SJSA1 (cell line): ENCODE results near the gene TGFBR2. TPM values are rescaled to one million over a fixed set of nuclear protein-coding genes. Genes with fewer than 3 reads are reported as not detected.

Experiments
- DNase-seq, 2 experiments: peaks; one replicate each; pipeline ENCODE4 v3.0.0-alpha.2; 2015 to 2020; ENCODE audit warnings: low spot score in 2 of 2, low read depth in 1 of 2
- H3K27ac ChIP-seq: fragments of 250-450 bp; sonication (Bioruptor Pico); 2 replicates; pipeline ENCODE4 v1.5.1; 2020; ENCODE audit warnings: mild to moderate bottlenecking, moderate library complexity
- H3K27me3 ChIP-seq: fragments of 250-450 bp; sonication (Bioruptor Pico); replicated peaks from 2 replicates; pipeline ENCODE4 v1.5.1; 2020; ENCODE audit warnings: mild to moderate bottlenecking, moderate library complexity
- H3K36me3 ChIP-seq: fragments of 250-450 bp; sonication (Bioruptor Pico); 2 replicates; pipeline ENCODE4 v1.5.1; 2020; ENCODE audit warnings: mild to moderate bottlenecking
- H3K4me1 ChIP-seq: fragments of 250-450 bp; sonication (Bioruptor Pico); replicated peaks from 2 replicates; pipeline ENCODE4 v1.6.1; 2021; ENCODE audit warnings: mild to moderate bottlenecking
- H3K4me3 ChIP-seq: fragments of 250-450 bp; sonication (Bioruptor Pico); 2 replicates; pipeline ENCODE4 v1.5.1; 2020; ENCODE audit warnings: mild to moderate bottlenecking
- H3K9me3 ChIP-seq: fragments of 250-450 bp; sonication (Bioruptor Pico); replicated peaks from 2 replicates; pipeline ENCODE4 v1.5.1; 2020; ENCODE audit warnings: mild to moderate bottlenecking
- total RNA-seq: library from RNA; depleted of rRNA; stranded (reverse); fragments of >200 nt; shearing (Covaris generic); gene quantifications from 2 replicates; pipeline ENCODE4 v1.2.3, GENCODE V29; 2014

TGFBR2 gene
- total RNA-seq, 1 experiment from 2014 or later: 44.6 TPM

DNA sequence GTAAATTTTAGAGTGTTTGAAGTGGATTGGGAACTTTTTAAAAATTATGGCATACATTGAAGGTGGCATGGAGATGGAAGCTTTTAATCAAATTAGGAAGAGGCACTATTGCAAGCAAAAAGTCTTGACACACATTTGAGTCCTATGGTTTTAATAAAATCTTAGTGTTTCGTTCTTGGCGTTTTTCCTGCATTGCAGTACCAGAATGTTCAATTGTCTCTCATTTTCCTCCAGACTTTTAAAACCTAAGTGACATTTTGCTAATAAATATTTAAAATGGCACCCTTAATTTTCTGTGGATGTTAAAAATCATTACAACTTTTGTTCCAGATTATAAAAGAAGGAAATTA lies 2.2 kb downstream of the TGFBR2 start:
- H3K9me3 ChIP-seq: no peaks in the 10 kb centered on the region
- peaks cover 50% of the 10 kb centered on the region for H3K4me1 ChIP-seq
- no peaks in the 10 kb centered on the region for H3K27me3 ChIP-seq
- DNase-seq: no peak
- H3K27ac ChIP-seq: no peak overlapping the region
- no peak overlapping the region for H3K4me3 ChIP-seq
- peaks cover 6% of the 10 kb centered on the region for H3K36me3 ChIP-seq

DNA sequence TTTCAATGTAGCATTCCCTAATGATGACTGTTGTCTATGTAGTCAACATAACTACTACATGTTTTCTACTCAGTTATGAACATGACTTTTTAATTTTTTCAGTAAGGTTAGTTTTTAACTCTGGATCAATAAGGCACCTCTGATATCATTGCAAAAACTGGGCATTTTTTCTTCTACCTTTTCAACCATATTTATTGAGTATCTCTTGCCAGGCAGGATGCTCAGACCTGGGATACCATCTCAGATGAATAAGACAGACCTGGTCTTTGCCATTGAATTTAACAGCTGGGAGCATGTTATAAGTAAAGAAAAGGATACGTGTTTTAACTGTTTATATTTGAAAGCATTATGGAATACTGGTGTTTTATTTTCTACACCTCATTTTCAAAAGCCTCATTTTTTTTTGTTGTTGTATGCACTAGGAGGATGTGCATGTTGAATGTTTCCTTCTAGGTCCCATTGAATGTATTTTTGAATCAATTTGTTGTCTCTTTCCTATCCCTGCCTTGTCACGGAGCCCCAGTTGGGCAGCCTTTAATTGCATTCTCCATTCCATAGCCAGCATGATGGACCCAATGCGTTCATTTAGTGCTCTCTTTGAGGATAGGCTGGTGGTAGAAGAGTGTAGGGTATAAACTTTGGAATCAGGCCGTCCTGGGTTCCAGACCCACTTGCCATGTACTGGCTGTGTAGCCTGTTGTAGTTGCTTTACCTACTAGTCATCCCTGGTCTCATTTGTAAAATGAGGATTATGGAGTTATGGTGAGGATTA lies 3.7 kb downstream of the TGFBR2 start:
- Histone ChIP-seq H3K36me3 (peaks cover 6% of the 10 kb centered on the region), H3K4me3 (no peak overlapping the region), H3K4me1 (peaks cover 47% of the 10 kb centered on the region), H3K27me3 (no peaks in the 10 kb centered on the region), H3K27ac (no peak overlapping the region), H3K9me3 (no peaks in the 10 kb centered on the region)
- DNase-seq: no peak

DNA sequence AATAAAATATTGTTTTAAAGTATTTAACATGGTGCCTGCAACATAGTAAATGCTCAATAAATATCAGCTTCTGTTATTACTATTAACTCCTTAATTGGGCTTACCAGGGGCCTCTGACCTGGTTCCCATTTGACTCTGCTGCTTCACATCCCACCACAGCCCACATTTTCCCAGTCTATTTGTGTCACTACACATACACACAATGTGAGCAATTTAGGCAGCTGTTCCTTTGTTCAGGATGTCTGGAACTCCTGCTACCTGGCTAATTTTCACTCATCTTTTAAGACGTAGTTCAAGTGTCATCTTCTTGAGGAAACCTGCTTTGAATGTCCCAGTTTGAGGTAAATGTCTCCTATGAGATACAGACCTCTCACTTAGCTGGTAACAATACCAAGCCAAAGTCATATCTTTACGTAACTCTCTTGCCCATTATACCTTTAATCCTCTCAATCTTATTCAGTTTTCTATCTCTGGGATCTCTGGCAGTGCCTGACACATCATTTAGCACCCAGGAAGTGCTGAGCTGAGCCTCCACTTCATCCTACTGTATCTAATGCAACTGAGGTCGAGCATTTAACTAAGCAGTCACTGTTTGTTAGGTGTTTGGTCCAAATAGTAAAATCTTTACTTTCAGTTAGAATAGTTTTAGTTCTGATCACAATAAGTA lies 4.4 kb downstream of the TGFBR2 start:
- H3K27ac ChIP-seq: no peak overlapping the region
- no peak for DNase-seq
- H3K9me3 ChIP-seq: no peaks in the 10 kb centered on the region
- H3K4me3 ChIP-seq: no peak overlapping the region
- H3K4me1 ChIP-seq: peaks cover 47% of the 10 kb centered on the region
- no peaks in the 10 kb centered on the region for H3K27me3 ChIP-seq
- H3K36me3 ChIP-seq: peaks cover 6% of the 10 kb centered on the region

DNA sequence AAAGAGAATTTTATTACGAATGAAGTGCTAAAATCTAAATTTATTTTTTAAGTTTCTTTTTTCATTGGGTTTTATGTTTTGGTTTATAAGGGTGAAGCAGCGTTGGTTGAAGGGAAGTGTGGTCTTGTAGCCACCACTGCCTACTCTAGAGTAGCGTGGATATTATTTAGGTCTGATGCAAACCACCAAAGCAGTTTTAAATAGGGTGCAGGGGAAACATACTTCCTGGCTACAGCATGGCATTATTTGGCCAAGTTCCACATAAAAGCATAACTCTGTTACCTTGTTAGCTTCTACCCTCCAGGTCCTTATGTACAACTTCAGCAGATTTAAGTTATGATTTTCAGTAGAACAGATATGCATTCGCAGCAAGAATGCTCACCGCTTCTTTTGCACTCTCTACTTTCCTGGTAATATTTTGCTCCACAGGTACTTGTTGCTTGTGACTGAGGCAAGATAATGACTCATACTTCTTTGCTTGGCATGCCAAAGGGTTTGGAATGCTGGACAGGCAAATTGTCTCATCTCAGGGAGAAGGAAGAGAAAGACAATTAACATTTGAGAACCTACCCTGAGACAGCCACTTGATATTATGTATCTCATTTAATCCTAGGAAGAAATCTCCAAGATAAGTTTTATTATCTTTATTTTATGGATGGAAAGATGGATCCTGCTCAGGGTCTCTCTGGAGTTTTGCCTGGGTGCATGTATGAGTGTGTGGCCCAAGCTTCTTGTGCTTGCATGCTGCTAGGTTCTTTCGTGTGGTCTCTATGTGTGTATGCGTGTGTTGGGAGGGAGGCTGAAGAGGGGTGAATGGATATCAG lies 5.4 kb downstream of the TGFBR2 start:
- Histone ChIP-seq H3K27ac (0 out of 2 replicates have a peak overlapping the region, but pooled peaks have one; percentile 10), H3K4me3 (no peak overlapping the region), H3K9me3 (no peaks in the 10 kb centered on the region), H3K36me3 (peaks cover 3% of the 10 kb centered on the region), H3K4me1 (peaks cover 55% of the 10 kb centered on the region), H3K27me3 (no peaks in the 10 kb centered on the region)
- DNase-seq: peak in 1 of 2 experiments; percentile 51

DNA sequence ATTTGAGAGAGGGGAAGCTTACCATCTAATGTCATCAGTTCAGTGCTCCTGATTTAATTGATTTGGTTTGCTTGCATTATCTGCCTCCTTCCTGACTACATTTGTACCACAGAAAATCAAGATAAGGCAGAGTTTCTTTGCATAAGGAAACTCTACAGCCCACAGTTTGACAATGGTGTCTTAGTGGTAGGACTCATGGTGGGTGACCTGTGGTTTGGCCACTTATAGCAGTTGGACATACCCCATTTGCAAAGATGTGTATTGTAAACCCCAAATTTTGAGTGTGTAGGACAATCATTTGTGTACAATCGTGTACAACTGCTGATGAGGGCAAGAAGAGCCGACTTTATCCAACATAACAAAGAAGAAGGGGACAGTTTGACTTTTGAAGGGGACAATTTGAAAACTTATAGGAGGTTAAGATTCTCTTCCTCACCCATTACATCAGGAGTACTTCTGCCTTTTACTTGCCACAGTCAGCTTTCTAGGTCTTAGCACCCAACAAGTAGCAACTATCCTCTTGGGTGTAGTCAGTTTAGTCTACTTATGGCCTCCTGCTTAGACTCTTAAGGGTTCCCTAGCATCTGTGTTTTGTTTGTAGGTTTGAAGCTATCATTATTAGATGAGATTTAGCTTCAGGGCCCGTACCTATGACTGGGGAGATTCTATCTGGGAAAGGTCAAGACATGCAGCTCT lies 6.2 kb downstream of the TGFBR2 start:
- peaks cover 55% of the 10 kb centered on the region for H3K4me1 ChIP-seq
- no peak overlapping the region for H3K4me3 ChIP-seq
- no peak overlapping the region for H3K27ac ChIP-seq
- H3K36me3 ChIP-seq: peaks cover 1% of the 10 kb centered on the region; the same call in 1 of the 2 replicates
- DNase-seq: no peak
- no peaks in the 10 kb centered on the region for H3K27me3 ChIP-seq
- no peaks in the 10 kb centered on the region for H3K9me3 ChIP-seq

DNA sequence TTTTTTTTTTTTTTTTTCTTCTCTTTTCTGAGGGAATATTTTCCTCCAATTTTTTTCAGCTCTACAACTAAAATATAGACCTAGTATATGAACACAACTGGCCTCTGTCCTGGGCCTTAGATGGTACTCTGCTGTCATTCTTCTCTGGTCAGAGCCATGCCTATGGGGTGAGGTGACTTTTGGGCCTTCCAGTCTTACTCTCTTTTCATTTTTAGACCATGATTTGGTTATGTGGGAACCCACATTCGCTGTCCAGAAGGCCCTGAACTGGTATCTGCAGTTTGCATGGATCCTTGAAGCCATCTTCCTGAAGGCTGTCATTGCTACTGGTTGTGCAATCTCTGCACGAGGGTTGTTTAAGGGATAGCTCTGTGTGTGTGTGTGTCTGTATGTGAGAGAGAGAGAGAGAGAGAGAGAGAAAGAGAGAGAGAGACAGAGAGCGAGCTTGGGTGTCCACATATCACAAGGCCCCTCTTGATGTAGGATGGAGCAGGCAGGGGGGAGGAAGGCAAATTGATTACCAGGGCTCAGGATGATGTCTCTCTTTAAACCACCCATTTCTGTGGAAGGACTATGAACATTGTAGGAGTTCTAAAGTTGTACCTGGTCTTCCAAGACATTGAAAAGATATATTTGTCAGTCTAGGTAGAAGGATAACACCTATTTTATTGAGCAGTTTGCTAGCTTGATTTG lies 6.9 kb downstream of the TGFBR2 start:
- Histone ChIP-seq H3K27ac (no peak overlapping the region), H3K27me3 (no peaks in the 10 kb centered on the region), H3K9me3 (no peaks in the 10 kb centered on the region), H3K36me3 (peaks cover 5% of the 10 kb centered on the region; the same call in 1 of the 2 replicates), H3K4me3 (no peak overlapping the region), H3K4me1 (peaks cover 51% of the 10 kb centered on the region)
- DNase-seq: no peak

DNA sequence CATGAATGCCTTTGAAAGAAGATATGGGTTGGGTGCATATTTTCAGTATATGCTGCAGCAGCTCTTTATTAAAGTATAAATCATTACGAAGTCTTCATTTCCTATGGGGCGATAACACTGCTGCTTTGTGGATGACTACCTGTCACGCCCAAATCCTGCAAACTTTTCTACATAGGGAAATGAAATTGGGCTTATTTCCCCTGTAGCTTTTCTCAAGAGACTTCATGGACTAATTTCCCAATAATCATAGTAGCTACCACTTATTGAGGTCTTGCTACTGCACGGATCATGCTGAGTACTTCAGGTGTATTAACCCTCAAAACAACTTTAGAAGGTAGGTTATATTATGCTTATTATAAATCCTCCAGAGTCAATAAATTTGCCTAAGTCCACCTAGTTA lies 8.0 kb downstream of the TGFBR2 start:
- H3K4me3 ChIP-seq: no peak overlapping the region
- peak overlapping the region; percentile 14; the same call in 1 of the 2 replicates for H3K27ac ChIP-seq
- H3K9me3 ChIP-seq: no peaks in the 10 kb centered on the region
- no peaks in the 10 kb centered on the region for H3K27me3 ChIP-seq
- H3K4me1 ChIP-seq: peaks cover 45% of the 10 kb centered on the region
- H3K36me3 ChIP-seq: peaks cover 7% of the 10 kb centered on the region; the same call in 1 of the 2 replicates
- DNase-seq: no peak

DNA sequence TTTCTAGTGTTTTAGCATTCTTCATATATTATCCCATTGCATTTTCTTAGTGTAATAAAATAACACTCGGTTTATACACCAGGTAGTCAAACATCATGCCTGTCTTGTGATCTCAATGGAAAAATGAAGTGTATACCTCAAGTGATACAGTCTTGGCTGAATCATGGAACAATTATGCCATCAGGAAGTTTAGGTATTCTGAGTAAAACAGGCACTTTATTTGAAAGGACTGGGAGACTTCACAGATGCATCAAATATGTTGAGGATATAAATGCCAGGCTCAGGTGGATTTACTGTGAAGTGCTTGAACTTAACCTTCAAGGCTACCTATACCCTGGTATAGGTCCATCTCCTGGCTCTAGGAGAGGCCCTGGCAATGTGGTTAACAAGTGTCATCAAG lies 8.5 kb downstream of the TGFBR2 start:
- peaks cover 45% of the 10 kb centered on the region for H3K4me1 ChIP-seq
- H3K4me3 ChIP-seq: no peak overlapping the region
- no peaks in the 10 kb centered on the region for H3K9me3 ChIP-seq
- DNase-seq: no peak
- H3K27me3 ChIP-seq: no peaks in the 10 kb centered on the region
- peaks cover 7% of the 10 kb centered on the region; the same call in 1 of the 2 replicates for H3K36me3 ChIP-seq
- H3K27ac ChIP-seq: peak overlapping the region; percentile 14; the same call in 1 of the 2 replicates

DNA sequence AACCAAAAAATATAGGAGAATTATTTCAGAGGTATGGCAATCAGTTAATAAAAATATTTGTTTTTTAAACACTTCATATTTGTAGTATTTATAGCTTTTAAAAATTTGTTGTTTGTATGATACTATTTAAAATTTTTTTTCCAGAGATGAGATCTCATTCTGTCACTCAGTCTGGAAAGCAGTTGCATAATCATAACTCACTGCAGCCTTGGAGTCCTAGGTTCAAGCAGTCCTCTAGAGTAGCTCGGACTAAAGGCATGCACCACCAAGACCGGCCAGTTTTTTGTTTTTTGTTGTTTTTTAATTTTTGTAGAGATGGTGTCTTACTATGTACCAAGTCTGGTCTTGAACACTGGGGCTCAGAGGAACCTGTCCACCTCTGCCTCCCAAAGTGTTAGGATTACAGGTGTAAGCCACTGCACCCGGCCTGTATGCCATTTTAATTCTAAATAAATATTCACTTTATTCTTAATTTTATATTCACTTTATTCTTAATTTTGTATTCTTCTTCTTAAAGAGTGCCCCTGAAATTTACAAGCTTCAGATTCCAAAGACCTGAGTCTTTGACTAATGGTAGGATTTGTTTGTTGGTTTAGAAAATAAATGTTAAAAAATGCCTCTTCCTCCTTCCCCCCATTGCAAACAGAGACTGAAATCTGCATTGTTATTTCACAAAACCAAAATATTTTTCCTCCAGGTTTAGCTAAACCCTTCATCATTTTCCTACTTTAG lies 9.4 kb downstream of the TGFBR2 start:
- Histone ChIP-seq H3K9me3 (no peaks in the 10 kb centered on the region), H3K4me1 (peaks cover 51% of the 10 kb centered on the region), H3K27me3 (no peaks in the 10 kb centered on the region), H3K36me3 (peaks cover 7% of the 10 kb centered on the region; the same call in 1 of the 2 replicates), H3K27ac (peak overlapping the region; percentile 46), H3K4me3 (no peak overlapping the region)
- DNase-seq: peak in 1 of 2 experiments; percentile 52

DNA sequence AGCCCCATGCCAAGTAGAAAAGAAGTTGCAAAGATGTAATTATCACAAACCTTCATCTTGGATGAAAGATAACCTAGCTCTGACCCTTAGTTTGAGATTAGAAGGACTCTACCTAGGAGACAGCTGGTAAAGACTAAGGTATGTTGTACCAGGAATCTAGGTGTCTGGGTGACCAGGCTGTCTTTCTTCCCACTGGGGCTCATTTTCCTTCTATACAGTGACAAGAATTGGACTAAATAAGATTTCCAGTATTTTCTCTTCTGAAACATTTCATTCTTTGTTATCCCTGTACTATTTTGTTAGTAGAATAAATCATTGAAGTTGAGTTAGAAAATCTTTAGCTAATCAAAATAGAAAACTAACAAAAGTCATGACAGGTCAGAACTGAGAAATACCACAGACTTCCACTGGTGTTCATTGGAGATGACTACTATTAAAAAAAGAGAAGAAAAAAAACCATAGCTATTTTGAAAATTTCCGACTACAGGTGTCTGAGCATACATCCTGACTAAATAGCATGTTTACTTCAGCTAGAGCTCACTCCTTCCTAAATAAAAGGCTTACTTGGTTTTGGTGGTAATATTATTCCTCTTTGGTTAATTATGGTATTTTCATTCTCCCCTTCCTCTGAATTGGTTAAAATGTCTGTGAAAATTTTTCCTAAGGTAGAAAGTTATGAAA lies 10.1 kb downstream of the TGFBR2 start:
- H3K36me3 ChIP-seq: peaks cover 7% of the 10 kb centered on the region; the same call in 1 of the 2 replicates
- H3K27ac ChIP-seq: peak overlapping the region; percentile 46
- H3K4me1 ChIP-seq: peaks cover 51% of the 10 kb centered on the region
- DNase-seq: no peak
- no peak overlapping the region for H3K4me3 ChIP-seq
- H3K9me3 ChIP-seq: no peaks in the 10 kb centered on the region
- no peaks in the 10 kb centered on the region for H3K27me3 ChIP-seq

DNA sequence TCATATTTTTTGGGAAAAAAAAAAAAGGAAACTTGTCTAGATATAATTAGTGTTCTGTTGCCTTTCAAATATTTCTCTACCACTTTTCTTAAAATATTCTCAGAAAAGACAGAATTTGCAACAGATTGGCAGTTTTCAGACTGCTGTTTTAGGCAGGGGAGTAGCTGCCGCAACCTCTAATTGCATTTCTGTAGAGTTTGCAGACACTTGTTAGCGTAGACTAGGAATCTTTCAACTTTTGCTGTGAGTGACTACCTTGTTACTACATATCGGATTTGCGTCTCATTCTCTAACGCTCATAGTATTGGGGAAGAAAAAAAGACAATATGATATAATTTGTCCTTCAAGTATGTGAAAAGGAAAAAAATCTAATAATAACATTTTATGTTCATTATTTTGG lies 10.7 kb downstream of the TGFBR2 start:
- H3K27me3 ChIP-seq: no peaks in the 10 kb centered on the region
- no peak overlapping the region for H3K4me3 ChIP-seq
- H3K4me1 ChIP-seq: peaks cover 45% of the 10 kb centered on the region
- 0 out of 2 replicates have a peak overlapping the region, but pooled peaks have one; percentile 46 for H3K27ac ChIP-seq
- no peaks in the 10 kb centered on the region for H3K9me3 ChIP-seq
- peaks cover 9% of the 10 kb centered on the region; the same call in 1 of the 2 replicates for H3K36me3 ChIP-seq
- DNase-seq: no peak

DNA sequence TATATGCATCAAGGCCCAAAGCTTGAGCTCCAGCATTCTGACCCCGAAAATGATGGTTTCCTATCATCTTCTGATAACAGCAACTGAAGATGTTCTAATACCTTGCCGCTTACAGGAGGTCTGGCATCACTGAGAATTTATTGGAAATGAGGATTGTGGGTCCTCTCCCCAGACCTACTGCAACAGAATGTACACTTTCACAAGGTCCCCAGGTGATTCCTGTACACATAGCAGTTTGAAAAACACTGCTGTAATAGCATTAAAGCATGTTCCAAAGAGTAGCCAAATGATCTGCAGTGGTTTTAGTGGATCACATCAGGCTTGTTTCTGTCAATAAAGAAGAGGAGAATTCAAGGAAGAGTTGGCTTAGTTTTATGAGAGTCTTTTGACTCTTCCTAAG lies 11.3 kb downstream of the TGFBR2 start:
- Histone ChIP-seq H3K36me3 (peaks cover 9% of the 10 kb centered on the region; the same call in 1 of the 2 replicates), H3K4me1 (peaks cover 39% of the 10 kb centered on the region)

More for the DNA sequence above, 11.3 kb downstream of the TGFBR2 start:
- no peak for DNase-seq
- Histone ChIP-seq H3K9me3 (no peaks in the 10 kb centered on the region), H3K27me3 (no peaks in the 10 kb centered on the region), H3K27ac (no peak overlapping the region), H3K4me3 (no peak overlapping the region)
